DND-41 (cell line): ENCODE results near the gene KRTAP11-1.
A peak's percentile ranks its signal among the peaks of the same experiment; 100 is the strongest.

ENCODE experiments used
- ATAC-seq: fragments of 200-7000 bp; cut with Tn5 transposase; 3 replicates; pipeline ENCODE4 v1.9.1; 2021; ENCODE audit warnings: low read depth; ENCODE audit not compliant: insufficient read depth
- DNase-seq: peaks from one replicate; pipeline ENCODE4 v3.0.0-alpha.2; 2020
- H2AFZ ChIP-seq: 2 replicates; pipeline ENCODE4 v1.6.0; 2012; ENCODE audit warnings: low read depth, low read length
- H3K27ac ChIP-seq: 2 replicates; pipeline ENCODE4 v1.5.1; 2012; ENCODE audit warnings: low read length, inconsistent platforms
- H3K27me3 ChIP-seq: fragments of 200-600 bp; sonication (generic); 2 replicates; pipeline ENCODE4 v1.6.0; 2012; ENCODE audit warnings: low read length, mild to moderate bottlenecking, inconsistent platforms; ENCODE audit not compliant: insufficient read depth, poor library complexity
- H3K36me3 ChIP-seq: 2 replicates; pipeline ENCODE4 v1.5.1; 2012; ENCODE audit warnings: low read length, inconsistent platforms; ENCODE audit not compliant: insufficient read depth
- H3K4me1 ChIP-seq: 2 replicates; pipeline ENCODE4 v1.5.1; 2012; ENCODE audit warnings: mild to moderate bottlenecking, low read length; ENCODE audit not compliant: insufficient read depth
- H3K4me2 ChIP-seq: 2 replicates; pipeline ENCODE4 v1.6.0; 2012; ENCODE audit warnings: mild to moderate bottlenecking, moderate library complexity, low read length, inconsistent platforms; ENCODE audit not compliant: insufficient read depth
- H3K4me3 ChIP-seq, 2 experiments: fragments of 200-600 bp in 1 of 2; shearing (Covaris generic) in 1 of 2; 2 replicates each; pipeline ENCODE4 v1.5.1; 2012 to 2016; ENCODE audit warnings: inconsistent platforms in 2 of 2, low read length in 2 of 2, mild to moderate bottlenecking in 2 of 2, low read depth in 1 of 2, moderate library complexity in 1 of 2
- H3K79me2 ChIP-seq: 2 replicates; pipeline ENCODE4 v1.6.0; 2012; ENCODE audit warnings: low read length, inconsistent platforms; ENCODE audit not compliant: insufficient read depth
- H3K9ac ChIP-seq: 2 replicates; pipeline ENCODE4 v1.6.0; 2012; ENCODE audit warnings: low read depth, mild to moderate bottlenecking, inconsistent platforms, low read length, moderate library complexity
- H3K9me3 ChIP-seq: 2 replicates; pipeline ENCODE4 v1.5.1; 2012; ENCODE audit warnings: low read length, moderate library complexity, mild to moderate bottlenecking, inconsistent platforms; ENCODE audit not compliant: insufficient read depth, severe bottlenecking
- H4K20me1 ChIP-seq: 2 replicates; pipeline ENCODE4 v1.6.0; 2012; ENCODE audit warnings: low read length; ENCODE audit not compliant: insufficient read depth
- CTCF ChIP-seq: IDR thresholded peaks from 2 replicates; pipeline ENCODE4 v1.5.1; 2012; ENCODE audit warnings: borderline replicate concordance, low read length, moderate library complexity, mild to moderate bottlenecking; ENCODE audit not compliant: poor library complexity, severe bottlenecking; ENCODE audit errors: extremely low read depth
- EZH2 ChIP-seq: IDR thresholded peaks from 3 replicates; pipeline ENCODE4 v1.6.1; 2012; ENCODE audit warnings: borderline replicate concordance, low read depth, mild to moderate bottlenecking, moderate library complexity, low read length, inconsistent platforms; ENCODE audit not compliant: severe bottlenecking

Gene KRTAP11-1

DNA sequence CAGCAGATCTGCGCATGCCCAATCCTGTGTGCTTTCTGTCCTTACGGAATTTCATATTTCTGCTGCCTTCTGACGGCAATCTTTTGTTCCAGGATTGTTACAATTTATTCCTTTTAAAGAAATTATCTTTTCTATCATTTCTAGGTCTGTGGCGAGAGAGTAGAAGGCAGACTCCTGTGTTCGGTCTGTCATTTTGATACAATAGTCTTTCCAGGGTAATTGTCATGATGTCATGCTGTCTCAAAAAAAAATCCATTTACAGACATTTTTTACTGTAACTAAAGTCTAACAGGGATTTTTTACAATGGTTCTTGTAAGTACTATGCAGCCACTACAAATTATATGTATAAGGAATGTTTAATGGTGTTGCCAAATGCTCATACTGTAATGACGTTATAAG is 42.8 kb downstream of the KRTAP11-1 start:
- TF ChIP-seq CTCF (no peak), EZH2 (no peak)

DNA sequence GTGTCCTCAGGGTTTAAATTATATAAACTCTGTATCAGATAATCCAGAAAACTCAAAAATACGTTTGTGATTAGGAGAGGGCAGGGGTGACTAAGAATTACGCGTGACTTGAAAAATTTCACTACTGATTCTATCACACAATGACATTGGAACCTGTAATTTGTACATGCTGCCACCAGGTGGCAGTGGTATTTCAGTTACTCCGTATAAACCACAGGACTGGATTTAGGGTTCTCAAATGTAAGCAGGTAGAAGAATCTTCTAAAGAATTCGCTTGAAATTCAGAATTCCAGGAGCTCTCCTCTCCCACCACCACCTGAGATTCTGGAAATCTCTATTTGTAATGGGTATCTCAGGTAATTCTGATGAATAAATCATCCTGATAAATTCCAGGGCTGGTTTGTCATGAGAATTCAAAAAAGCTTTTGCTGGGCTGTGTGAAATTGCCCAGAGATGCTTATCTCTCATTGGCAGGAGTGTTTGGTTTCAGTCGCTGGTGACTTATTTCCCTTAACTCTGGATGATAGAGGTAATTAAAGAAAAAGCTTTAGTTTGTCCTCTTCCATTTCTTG is 50.1 kb downstream of the KRTAP11-1 start:
- Histone ChIP-seq H3K4me1 (no peaks in the 10 kb centered on the region), H3K27me3 (peaks cover 5% of the 10 kb centered on the region), H2AFZ (no peak overlapping the region), H3K79me2 (no peaks in the 10 kb centered on the region), H3K9me3 (no peaks in the 10 kb centered on the region), H3K4me3 (no peak overlapping the region), H3K4me2 (no peak overlapping the region), H3K9ac (no peak overlapping the region), H3K27ac (no peak overlapping the region), H3K36me3 (no peaks in the 10 kb centered on the region), H4K20me1 (no peaks in the 10 kb centered on the region)
- peak; percentile 40 for DNase-seq
- ATAC-seq: no peak
- TF ChIP-seq CTCF: peak; percentile 78
- TF ChIP-seq EZH2: no peak

More for the DNA sequence above, 42.8 kb downstream of the KRTAP11-1 start:
- Histone ChIP-seq H3K36me3 (no peaks in the 10 kb centered on the region), H3K27ac (no peak overlapping the region), H3K27me3 (no peaks in the 10 kb centered on the region), H3K4me1 (no peaks in the 10 kb centered on the region), H3K9ac (no peak overlapping the region), H3K4me2 (no peak overlapping the region), H3K79me2 (no peaks in the 10 kb centered on the region), H2AFZ (no peak overlapping the region), H4K20me1 (no peaks in the 10 kb centered on the region), H3K4me3 (no peak overlapping the region), H3K9me3 (no peaks in the 10 kb centered on the region)
- no peak for ATAC-seq
- no peak for DNase-seq
